GM18858 (cell line): Measurements from ENCODE around the gene ATP2C1.
"Not testable (repeated sequence)": the region's sequence is repeated elsewhere in the genome, so short reads cannot be mapped to it uniquely, and the experiment has no call there.

Experiments used
- ATAC-seq: cut with Tn5 transposase; IDR thresholded peaks from one replicate; pipeline ENCODE4 v1.9.1; 2021; ENCODE audit not compliant: unreplicated experiment

ATP2C1 gene

GRCh38 chr3:131036200-131036816, 142.4 kb downstream of the ATP2C1 start:
- ATAC-seq: no peak

GRCh38 chr3:131036986-131037385, 143.1 kb downstream of the ATP2C1 start:
- ATAC-seq: no peak

GRCh38 chr3:131038326-131038725, 144.4 kb downstream of the ATP2C1 start:
- no peak for ATAC-seq

- ATAC-seq: not testable (repeated sequence)
Measured at GRCh38 chr3:131042271-131042985, 148.5 kb downstream of the ATP2C1 start.

GRCh38 chr3:131047582-131047981, 153.7 kb downstream of the ATP2C1 start:
- no peak for ATAC-seq

- ATAC-seq: no peak
Measured at GRCh38 chr3:131048030-131048429, 154.1 kb downstream of the ATP2C1 start.

GRCh38 chr3:131050001-131050400, 156.1 kb downstream of the ATP2C1 start:
- ATAC-seq: no peak

GRCh38 chr3:131053043-131053859, 159.4 kb downstream of the ATP2C1 start:
- no peak for ATAC-seq
